SU-DHL-6 (cell line): ENCODE results near the gene API5.

Source experiments
- H2AFZ ChIP-seq: fragments of 200-600 bp; sonication (generic); 2 replicates; pipeline ENCODE4 v1.6.1; 2014; ENCODE audit warnings: low read depth, mild to moderate bottlenecking, moderate library complexity, mixed read lengths, antibody characterized with exemption, low read length; ENCODE audit not compliant: severe bottlenecking
- H3F3A ChIP-seq: fragments of 200-600 bp; shearing (Covaris generic); 2 replicates; pipeline ENCODE4 v1.6.0; 2016; ENCODE audit warnings: antibody characterized with exemption, mild to moderate bottlenecking; ENCODE audit not compliant: insufficient read depth
- H3K27ac ChIP-seq: fragments of 200-600 bp; sonication (generic); 2 replicates; pipeline ENCODE4 v1.5.1; 2016; ENCODE audit warnings: low read depth, mild to moderate bottlenecking, low read length, moderate library complexity, mixed read lengths
- H3K27me3 ChIP-seq: fragments of 200-600 bp; sonication (generic), shearing (Covaris generic); 2 replicates; pipeline ENCODE4 v1.6.0; 2014; ENCODE audit warnings: mild to moderate bottlenecking, low read length
- H3K36me3 ChIP-seq: fragments of 200-600 bp; sonication (generic); 2 replicates; pipeline ENCODE4 v1.6.1; 2014; ENCODE audit warnings: mild to moderate bottlenecking, low read length, mixed read lengths
- H3K4me2 ChIP-seq: fragments of 300-600, 200-600 bp; shearing (Covaris generic), sonication (generic); 2 replicates; pipeline ENCODE4 v1.6.0; 2014; ENCODE audit warnings: low read length, low read depth, mild to moderate bottlenecking; ENCODE audit not compliant: poor library complexity, severe bottlenecking
- H3K4me3 ChIP-seq: fragments of 200-600 bp; sonication (generic); 2 replicates; pipeline ENCODE4 v1.5.1; 2014; ENCODE audit warnings: antibody characterized with exemption, low read length, mild to moderate bottlenecking, mixed read lengths; ENCODE audit not compliant: insufficient read depth, poor library complexity, severe bottlenecking
- H3K79me2 ChIP-seq: fragments of 200-600 bp; sonication (generic); 2 replicates; pipeline ENCODE4 v1.6.1; 2014; ENCODE audit warnings: mild to moderate bottlenecking, low read length, moderate library complexity; ENCODE audit not compliant: insufficient read depth
- H3K9ac ChIP-seq: fragments of 200-600 bp; sonication (generic); 2 replicates; pipeline ENCODE4 v1.7.0; 2014; ENCODE audit warnings: mild to moderate bottlenecking, low read length
- H3K9me2 ChIP-seq: fragments of 200-600 bp; sonication (generic); replicated peaks from 2 replicates; pipeline ENCODE4 v1.6.1; 2014; ENCODE audit warnings: low read length; ENCODE audit not compliant: insufficient read depth
- H3K9me3 ChIP-seq: fragments of 200-600 bp; sonication (generic); 2 replicates; pipeline ENCODE4 v1.6.1; 2014; ENCODE audit warnings: low read length, mixed read lengths; ENCODE audit not compliant: insufficient read depth
- H4K20me1 ChIP-seq: fragments of 200-600 bp; sonication (generic); 2 replicates; pipeline ENCODE4 v1.6.1; 2014; ENCODE audit warnings: low read depth, mild to moderate bottlenecking, antibody characterized with exemption, low read length, moderate library complexity, mixed read lengths
- CTCF ChIP-seq: fragments of 200-600 bp; sonication (generic); IDR thresholded peaks from one replicate; pipeline ENCODE4 v1.5.1; 2017; ENCODE audit warnings: antibody characterized with exemption, mild to moderate bottlenecking, low read length, moderate library complexity; ENCODE audit not compliant: insufficient read depth, poor library complexity, severe bottlenecking
- EZH2phosphoT487 ChIP-seq: fragments of 200-600 bp; sonication (generic), shearing (Covaris generic); conservative IDR thresholded peaks from 2 replicates; pipeline ENCODE4 v1.6.1; 2018; ENCODE audit warnings: mild to moderate bottlenecking, antibody characterized with exemption, low read length, moderate library complexity, mixed read lengths

Gene API5

DNA sequence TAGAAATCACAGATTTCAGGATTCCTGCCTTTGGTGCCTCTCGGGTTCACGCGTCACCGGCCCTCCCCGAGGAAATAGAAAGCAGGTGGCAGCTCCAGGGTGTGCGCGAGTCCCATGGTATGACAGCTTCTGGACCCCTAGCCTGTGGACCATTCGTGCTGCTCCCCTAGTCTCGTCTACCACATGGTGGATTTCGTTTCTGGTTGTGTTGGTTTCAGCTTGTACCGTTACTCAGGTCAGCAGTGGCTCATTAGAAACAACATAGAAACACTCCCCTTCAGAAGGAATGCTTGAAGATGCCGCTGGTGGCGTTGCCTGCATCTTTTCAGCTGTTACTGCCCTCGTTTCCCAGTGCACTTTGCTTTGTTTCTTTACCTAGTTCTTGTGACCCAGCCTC is 47.6 kb downstream of the API5 start:
- no peaks in the 10 kb centered on the region; the same call in 1 of the 2 replicates for H4K20me1 ChIP-seq
- no peaks in the 10 kb centered on the region for H3K36me3 ChIP-seq
- peaks cover 55% of the 10 kb centered on the region for H3K79me2 ChIP-seq
- H3K9ac ChIP-seq: peak overlapping the region; percentile 84
- no peaks in the 10 kb centered on the region for H3K27me3 ChIP-seq
- H3F3A ChIP-seq: no peaks in the 10 kb centered on the region
- no peaks in the 10 kb centered on the region for H3K9me2 ChIP-seq
- no peaks in the 10 kb centered on the region for H3K9me3 ChIP-seq
- H2AFZ ChIP-seq: peak overlapping the region; percentile 95
- TF ChIP-seq CTCF (no peak), EZH2phosphoT487 (no peak)
- H3K4me3 ChIP-seq: peak overlapping the region; percentile 92
- H3K27ac ChIP-seq: peak overlapping the region; percentile 70
- H3K4me2 ChIP-seq: peak overlapping the region; percentile 89

GRCh38 chr11:43360361-43361032 is 48.7 kb downstream of the API5 start:
- Histone ChIP-seq H3K27me3 (no peaks in the 10 kb centered on the region), H4K20me1 (no peaks in the 10 kb centered on the region; the same call in 1 of the 2 replicates), H3K9ac (peak overlapping the region; percentile 84), H3K4me3 (peak overlapping the region; percentile 92), H3K36me3 (no peaks in the 10 kb centered on the region), H3K27ac (0 out of 2 replicates have a peak overlapping the region, but pooled peaks have one; percentile 70), H3K4me2 (peak overlapping the region; percentile 89), H3K9me3 (no peaks in the 10 kb centered on the region), H2AFZ (no peak overlapping the region), H3F3A (no peaks in the 10 kb centered on the region), H3K9me2 (no peaks in the 10 kb centered on the region), H3K79me2 (peaks cover 64% of the 10 kb centered on the region)
- TF ChIP-seq CTCF (no peak), EZH2phosphoT487 (no peak)

DNA sequence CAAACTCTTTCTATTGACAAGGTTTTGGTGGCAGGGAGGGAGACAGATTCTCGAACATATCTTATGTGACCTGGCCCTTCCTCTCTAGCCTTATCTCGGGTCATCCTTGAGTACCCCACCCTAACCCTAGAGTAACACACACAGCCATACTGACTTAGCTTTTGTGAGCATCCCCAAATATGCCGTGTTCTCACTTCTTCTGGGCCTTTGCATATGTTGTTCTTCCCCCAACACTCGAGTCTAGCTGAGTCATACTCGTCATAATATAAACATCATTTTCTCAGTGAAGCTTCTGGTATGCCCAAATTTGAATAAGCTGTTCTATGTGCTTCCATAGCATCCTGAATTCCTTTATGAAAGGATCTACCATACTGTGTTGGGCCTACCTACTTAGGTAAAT is 54.9 kb downstream of the API5 start:
- Histone ChIP-seq H3F3A (no peaks in the 10 kb centered on the region), H3K27ac (no peak overlapping the region), H2AFZ (no peak overlapping the region), H3K36me3 (peaks cover 9% of the 10 kb centered on the region; the same call in 1 of the 2 replicates), H3K9ac (no peak overlapping the region), H3K4me3 (no peak overlapping the region), H3K27me3 (no peaks in the 10 kb centered on the region), H3K4me2 (no peak overlapping the region), H3K9me2 (no peaks in the 10 kb centered on the region), H4K20me1 (no peaks in the 10 kb centered on the region), H3K9me3 (no peaks in the 10 kb centered on the region), H3K79me2 (peaks cover 95% of the 10 kb centered on the region)
- TF ChIP-seq CTCF (no peak), EZH2phosphoT487 (no peak)
